CD4-positive, alpha-beta memory T cell (primary cell): ENCODE data around the gene CDC14B. TPM values are rescaled to one million over a fixed set of nuclear protein-coding genes. Genes with fewer than 3 reads are reported as not detected.
"Not testable (repeated sequence)": the region's sequence is repeated elsewhere in the genome, so short reads cannot be mapped to it uniquely, and the experiment has no call there.

Source experiments
- CTCF ChIA-PET: fragments of 350-600 bp; sonication (Branson Sonifier 250); formaldehyde crosslinking; loops from one replicate; lab custom pipeline; 2021; ENCODE audit warnings: inconsistent platforms; ENCODE audit not compliant: partially characterized antibody; lab: Charles Lee
- POLR2A ChIA-PET: fragments of 350-600 bp; sonication (Branson Sonifier 250); formaldehyde crosslinking; loops from one replicate; lab custom pipeline; 2021; ENCODE audit not compliant: partially characterized antibody; lab: Charles Lee
- DNase-seq, 5 donors: peaks; one replicate each; pipeline versions ENCODE4 v3.0.0 to v3.0.0-alpha.2; 2020 to 2022; ENCODE audit warnings: mixed read lengths in 1 of 5
- H3K27ac ChIP-seq: one replicate; pipeline ENCODE4 v1.7.0; 2013; ENCODE audit warnings: low read depth, low read length
- H3K27me3 ChIP-seq: 2 replicates; pipeline ENCODE4 v1.7.0; 2013; ENCODE audit warnings: mild to moderate bottlenecking, low read length, moderate library complexity; ENCODE audit not compliant: insufficient read depth
- H3K36me3 ChIP-seq: 2 replicates; pipeline ENCODE4 v1.7.0; 2013; ENCODE audit warnings: mild to moderate bottlenecking, low read length, moderate library complexity; ENCODE audit not compliant: insufficient read depth
- H3K4me1 ChIP-seq: 2 replicates; pipeline ENCODE4 v1.7.0; 2013; ENCODE audit warnings: mild to moderate bottlenecking, low read length, moderate library complexity; ENCODE audit not compliant: insufficient read depth
- H3K4me3 ChIP-seq, 2 donors: one replicate each; pipeline ENCODE4 v1.7.0; 2013; ENCODE audit warnings: low read length in 2 of 2, mild to moderate bottlenecking in 1 of 2
- H3K9me3 ChIP-seq, 2 donors: one replicate each; pipeline ENCODE4 v1.7.0; 2013; ENCODE audit warnings: low read length in 2 of 2, control low read depth in 1 of 2; ENCODE audit not compliant: control insufficient read depth in 1 of 2
- H3K27ac Mint-ChIP-seq, 7 donors: one replicate each; pipeline ENCODE4 v1.8.0; 2020 to 2021; ENCODE audit warnings: mixed read lengths in 7 of 7, mild to moderate bottlenecking in 6 of 7, inconsistent platforms in 3 of 7, moderate library complexity in 3 of 7
- H3K27me3 Mint-ChIP-seq, 2 donors: one replicate each; pipeline ENCODE4 v1.8.0; 2020 to 2021; ENCODE audit warnings: mixed read lengths in 2 of 2
- H3K36me3 Mint-ChIP-seq, 2 donors: one replicate each; pipeline ENCODE4 v1.8.0; 2020 to 2021; ENCODE audit warnings: mixed read lengths in 2 of 2, inconsistent platforms in 1 of 2, mild to moderate bottlenecking in 1 of 2
- H3K4me1 Mint-ChIP-seq, 4 donors: one replicate each; pipeline ENCODE4 v1.8.0; 2020 to 2021; ENCODE audit warnings: mixed read lengths in 4 of 4, mild to moderate bottlenecking in 1 of 4
- H3K4me3 Mint-ChIP-seq, 8 donors: one replicate each; pipeline ENCODE4 v1.8.0; 2020 to 2021; ENCODE audit warnings: mixed read lengths in 8 of 8, mild to moderate bottlenecking in 7 of 8, moderate library complexity in 6 of 8, inconsistent platforms in 3 of 8
- H3K9me3 Mint-ChIP-seq, 8 donors: one replicate each; pipeline ENCODE4 v1.8.0; 2020 to 2021; ENCODE audit warnings: mixed read lengths in 8 of 8, mild to moderate bottlenecking in 5 of 8, inconsistent platforms in 3 of 8, moderate library complexity in 1 of 8
- intact Hi-C: fragments of 100-400 bp; cut with micrococcal nuclease; formaldehyde crosslinking; loops from one replicate; pipeline ENCODE4 v1.15.1; 2023
- polyA plus RNA-seq, 2 donors: library from polyadenylated mRNA; unstranded; fragments of 300-500 nt; fragmentation: Illumina TruSeq; gene quantifications; one replicate each; pipeline ENCODE4 v1.2.3, GENCODE V29; 2021
- total RNA-seq, 2 experiments: library from RNA; stranded (reverse); gene quantifications; one replicate each; pipeline ENCODE4 v1.2.3, GENCODE V29; 2021

Gene CDC14B
- total and polyA plus RNA-seq, 4 experiments from 2014 or later = 10.6 to 17.1 (median 13.3) TPM

DNA sequence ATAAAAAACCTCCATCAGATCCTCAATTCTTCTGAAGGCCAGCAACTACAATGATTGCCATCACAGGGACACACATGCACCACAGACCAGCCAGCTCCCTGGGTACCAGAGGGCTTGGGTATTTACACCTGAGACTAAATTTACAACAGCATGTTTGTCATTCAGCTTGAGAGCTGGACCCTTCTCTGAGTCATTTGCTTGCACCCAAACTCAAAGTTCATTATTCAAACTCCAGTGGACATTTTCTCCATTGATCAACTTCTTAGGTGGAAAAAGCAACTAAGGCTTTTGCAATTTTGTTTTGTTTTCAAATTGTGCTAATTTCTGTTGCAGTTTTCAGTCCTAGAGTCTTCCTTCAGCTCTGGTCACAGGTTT, 116.3 kb downstream of the CDC14B start:
- CTCF ChIA-PET, H3K9me3 Mint-ChIP-seq, POLR2A ChIA-PET, H3K27me3 Mint-ChIP-seq, H3K36me3 ChIP-seq, H3K27ac ChIP-seq, H3K4me1 Mint-ChIP-seq, H3K9me3 ChIP-seq, DNase-seq, H3K4me3 ChIP-seq, H3K27me3 ChIP-seq, H3K27ac Mint-ChIP-seq, H3K4me1 ChIP-seq, H3K4me3 Mint-ChIP-seq, intact Hi-C loops: not testable (repeated sequence)
- H3K36me3 Mint-ChIP-seq = peaks cover 8 to 23% of the 10 kb centered on the region in 2 donors

DNA sequence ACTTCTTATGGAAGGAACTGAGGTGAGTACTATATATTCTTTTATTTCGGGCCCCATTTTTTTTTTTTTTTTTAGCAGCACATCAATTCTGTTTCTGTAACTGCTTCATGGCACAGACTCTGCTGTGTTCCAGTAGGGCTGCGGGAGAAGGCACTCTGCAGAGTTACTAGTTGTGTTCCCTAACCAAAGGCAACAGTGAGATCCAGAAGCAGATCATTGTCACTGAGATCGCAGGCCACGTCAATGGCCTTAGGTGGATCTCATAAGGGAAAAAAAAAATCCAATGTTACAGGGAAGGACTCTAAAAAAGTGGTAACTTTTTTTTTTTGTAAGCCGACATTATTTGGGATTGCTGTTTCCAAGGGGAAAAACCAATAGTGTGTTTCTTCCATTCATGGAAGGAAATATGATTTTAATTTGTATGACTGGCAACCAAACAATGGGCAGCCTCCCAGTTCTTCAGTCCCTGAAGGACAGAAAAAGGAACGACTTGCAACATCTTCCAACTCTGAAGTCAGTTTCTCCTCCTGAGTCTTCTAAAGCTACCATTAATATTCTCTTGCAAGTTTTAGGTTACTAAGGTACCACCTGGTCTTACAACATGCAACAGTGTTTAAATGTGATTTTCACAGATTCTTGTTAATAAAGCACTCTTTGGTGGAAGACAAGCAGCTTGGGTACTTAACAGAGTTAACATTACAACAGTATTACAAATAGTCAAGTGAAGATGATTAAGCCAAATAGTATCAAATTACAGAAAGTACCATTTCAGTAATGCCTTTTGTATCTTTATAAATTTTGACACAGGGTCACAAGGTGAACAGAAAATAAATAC, 116.9 kb downstream of the CDC14B start:
- DNase-seq = no peak
- Histone ChIP-seq H3K9me3 (no peaks in the 10 kb centered on the region), H3K4me3 (no peak overlapping the region), H3K27me3 (no peaks in the 10 kb centered on the region), H3K36me3 (no peaks in the 10 kb centered on the region), H3K4me1 (no peaks in the 10 kb centered on the region), H3K27ac (no peak overlapping the region)
- CTCF ChIA-PET = no interaction called here
- no peaks in the 10 kb centered on the region for H3K27me3 Mint-ChIP-seq
- intact Hi-C loops = no loop called here
- H3K9me3 Mint-ChIP-seq = no peaks in the 10 kb centered on the region
- H3K27ac Mint-ChIP-seq = no peak overlapping the region
- no peaks in the 10 kb centered on the region for H3K4me1 Mint-ChIP-seq
- H3K36me3 Mint-ChIP-seq = peaks cover 8 to 20% of the 10 kb centered on the region in 2 donors
- H3K4me3 Mint-ChIP-seq = no peak overlapping the region
- POLR2A ChIA-PET = no interaction called here

DNA sequence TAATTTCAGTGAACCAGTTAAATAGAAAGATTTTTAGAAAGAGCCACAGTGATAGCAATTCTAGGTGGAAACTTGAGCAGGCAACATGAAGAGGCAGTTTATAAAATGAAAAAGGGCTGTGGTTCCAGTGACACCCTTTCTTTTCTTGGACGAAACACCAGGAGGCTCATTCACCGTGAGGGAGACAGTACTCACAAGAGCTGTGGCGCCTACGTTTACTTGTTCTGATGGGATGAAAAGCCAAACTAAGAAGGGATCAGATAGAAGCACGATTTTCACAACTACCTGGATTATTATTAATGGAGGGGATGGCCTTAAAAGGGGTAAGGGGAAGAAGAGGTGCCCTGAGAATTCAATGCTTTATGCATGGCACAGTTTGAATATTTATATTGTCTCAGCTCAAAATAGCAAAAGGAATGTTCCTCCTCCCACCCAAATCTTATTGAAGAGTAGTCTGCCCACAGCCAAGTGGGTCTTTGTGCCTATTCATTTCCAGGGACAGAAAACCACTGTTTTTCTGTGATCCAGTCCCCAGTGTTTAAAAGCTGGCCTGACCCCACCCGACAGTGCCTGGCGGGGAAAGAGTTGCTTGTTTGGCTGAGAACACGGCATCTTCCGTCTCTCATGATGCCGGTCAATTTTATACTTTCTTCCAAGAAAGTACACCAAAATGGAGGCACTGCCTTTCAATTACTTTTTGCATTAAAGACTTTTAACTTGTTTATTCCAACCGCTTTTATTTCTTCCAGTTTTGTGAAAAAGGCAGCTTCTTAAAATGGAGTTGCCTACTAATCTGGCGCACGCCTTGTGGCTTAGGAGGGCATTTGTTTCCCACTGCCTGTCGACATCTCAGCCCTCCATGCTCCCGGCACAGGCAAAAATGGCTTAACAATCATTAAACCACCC, 117.8 kb downstream of the CDC14B start:
- H3K27ac ChIP-seq = no peak overlapping the region
- POLR2A ChIA-PET = no interaction called here
- Mint-ChIP-seq H3K4me3 (no peak overlapping the region), H3K27me3 (no peaks in the 10 kb centered on the region), H3K4me1 (no peaks in the 10 kb centered on the region), H3K9me3 (no peaks in the 10 kb centered on the region), H3K36me3 (peaks cover 8 to 20% of the 10 kb centered on the region in 2 donors), H3K27ac (no peak overlapping the region)
- CTCF ChIA-PET = no interaction called here
- H3K4me1 ChIP-seq = no peaks in the 10 kb centered on the region
- no peaks in the 10 kb centered on the region for H3K36me3 ChIP-seq
- H3K27me3 ChIP-seq = no peaks in the 10 kb centered on the region
- H3K9me3 ChIP-seq = no peaks in the 10 kb centered on the region
- no peak for DNase-seq
- intact Hi-C loops = no loop called here
- H3K4me3 ChIP-seq = no peak overlapping the region

DNA sequence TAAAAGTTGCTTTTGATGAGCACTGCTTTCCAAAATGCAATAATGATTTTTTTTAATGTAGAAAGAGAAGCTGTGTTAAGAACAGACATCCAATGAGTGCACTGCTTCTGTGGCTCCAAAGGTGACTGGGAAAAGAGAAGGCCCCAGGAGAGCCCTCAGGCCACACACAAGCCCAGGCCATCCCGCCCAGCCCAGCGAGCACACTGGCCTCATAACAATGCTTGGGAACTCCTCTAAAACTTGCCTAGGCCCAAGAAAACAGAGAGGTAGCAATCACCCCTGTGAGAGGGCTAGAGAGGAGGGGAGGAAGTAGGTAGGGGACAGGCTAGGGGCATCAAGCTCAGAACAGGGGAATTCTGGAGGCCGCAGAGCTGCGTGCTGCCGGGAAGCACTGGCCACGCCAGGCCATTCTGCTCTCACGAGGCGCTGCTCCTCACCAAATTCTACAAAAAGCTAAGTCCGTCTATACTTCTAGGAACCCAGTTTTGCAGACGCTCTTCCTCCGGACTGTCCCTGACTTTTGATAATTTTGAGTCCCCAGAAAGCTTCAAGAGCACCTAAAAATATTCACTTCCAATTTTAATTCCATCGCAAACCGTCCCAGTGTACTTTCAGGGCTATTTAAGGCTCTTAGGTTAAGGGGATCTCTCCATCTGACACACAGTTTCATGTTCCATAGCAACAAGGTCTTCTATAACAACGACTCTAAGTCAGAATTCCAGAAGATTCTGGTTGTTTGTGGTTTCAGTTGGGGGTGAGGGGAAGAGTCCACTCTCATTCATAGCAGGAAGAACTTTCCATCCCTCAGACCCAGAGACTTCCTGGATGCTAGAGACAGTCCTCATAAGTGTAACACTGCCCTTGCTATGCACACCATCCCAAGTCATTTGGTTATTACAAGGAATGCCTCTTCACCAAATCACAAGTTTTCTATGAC, 118.7 kb downstream of the CDC14B start:
- no peak overlapping the region for H3K4me3 Mint-ChIP-seq
- intact Hi-C loops = no loop called here
- H3K4me1 ChIP-seq = no peaks in the 10 kb centered on the region

DNA sequence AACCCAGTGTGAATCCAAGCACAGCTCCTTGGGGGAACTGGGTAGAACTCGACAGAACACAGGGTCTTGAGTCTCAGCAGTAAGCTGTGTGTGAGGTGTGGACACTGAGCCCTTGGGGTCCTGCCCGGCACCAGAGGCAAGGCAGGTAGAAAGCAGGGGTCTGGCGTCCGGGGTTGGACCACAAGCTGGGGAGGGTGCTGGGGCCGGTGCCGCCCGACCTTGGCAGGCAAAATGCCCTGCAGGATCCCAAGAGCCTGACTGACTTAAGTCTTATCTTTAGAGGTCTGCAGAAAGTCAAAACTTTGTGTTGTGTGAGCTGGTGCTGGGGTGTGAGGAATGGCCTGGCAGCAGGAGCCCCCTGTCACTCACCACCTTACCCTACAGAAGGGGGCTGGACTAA, 120.4 kb downstream of the CDC14B start:
- ChIA-PET POLR2A (interaction anchor here (1.7 kb wide), 1 partner anchor 49 kb away, joined by 4 read pairs; the partner anchor contains the start of gene HABP4), CTCF (no interaction called here)
- H3K27ac ChIP-seq = no peak overlapping the region
- no peaks in the 10 kb centered on the region for H3K9me3 Mint-ChIP-seq
- intact Hi-C loops = no loop called here
- H3K9me3 ChIP-seq = no peaks in the 10 kb centered on the region
- H3K36me3 ChIP-seq = no peaks in the 10 kb centered on the region
- H3K27me3 ChIP-seq = no peaks in the 10 kb centered on the region
- peaks cover 0 to 2% (median 0%) of the 10 kb centered on the region in 4 donors for H3K4me1 Mint-ChIP-seq
- no peaks in the 10 kb centered on the region for H3K27me3 Mint-ChIP-seq
- DNase-seq = no peak
- no peak overlapping the region for H3K4me3 ChIP-seq
- H3K4me1 ChIP-seq = no peaks in the 10 kb centered on the region
- H3K36me3 Mint-ChIP-seq = peaks cover 9 to 13% of the 10 kb centered on the region in 2 donors
- H3K4me3 Mint-ChIP-seq = no peak overlapping the region
- H3K27ac Mint-ChIP-seq = no peak overlapping the region

More for the DNA sequence above, 118.7 kb downstream of the CDC14B start:
- no peak overlapping the region for H3K27ac Mint-ChIP-seq
- Histone ChIP-seq H3K36me3 (no peaks in the 10 kb centered on the region), H3K27ac (no peak overlapping the region), H3K9me3 (no peaks in the 10 kb centered on the region), H3K4me3 (no peak overlapping the region), H3K27me3 (no peaks in the 10 kb centered on the region)
- H3K9me3 Mint-ChIP-seq = no peaks in the 10 kb centered on the region
- H3K27me3 Mint-ChIP-seq = no peaks in the 10 kb centered on the region
- H3K36me3 Mint-ChIP-seq = peaks cover 8 to 20% of the 10 kb centered on the region in 2 donors
- no peaks in the 10 kb centered on the region for H3K4me1 Mint-ChIP-seq
- POLR2A ChIA-PET = no interaction called here
- CTCF ChIA-PET = no interaction called here
- no peak for DNase-seq

DNA sequence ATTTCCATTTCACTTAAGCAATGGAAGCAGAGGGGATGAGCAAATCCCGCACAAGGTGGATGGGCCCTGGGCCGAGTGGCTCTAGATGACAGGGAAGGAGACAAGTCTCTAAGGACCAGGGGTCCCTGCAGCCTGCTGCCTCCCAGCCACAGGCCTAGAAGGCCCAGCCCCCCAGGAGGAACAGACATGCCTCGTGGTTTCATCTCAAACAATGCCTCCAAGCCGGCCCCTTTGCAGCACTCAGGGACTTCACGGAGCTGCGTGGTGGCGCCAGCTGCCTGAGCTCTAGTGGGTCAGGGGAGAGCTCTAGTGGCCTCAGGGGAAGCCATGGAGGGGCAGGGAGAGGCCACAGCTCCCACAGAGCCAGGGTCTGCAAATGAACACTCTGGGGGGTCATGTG, 120.8 kb downstream of the CDC14B start:
- Histone ChIP-seq H3K36me3 (no peaks in the 10 kb centered on the region), H3K4me1 (no peaks in the 10 kb centered on the region), H3K27ac (no peak overlapping the region), H3K27me3 (no peaks in the 10 kb centered on the region), H3K4me3 (no peak overlapping the region), H3K9me3 (no peaks in the 10 kb centered on the region)
- POLR2A ChIA-PET = interaction anchor here (1.1 to 1.7 kb wide), 2 partner anchors 49 to 80 kb away, joined by 3 to 4 read pairs; partner anchors contain the start of gene HABP4
- H3K4me3 Mint-ChIP-seq = no peak overlapping the region
- DNase-seq = no peak
- peak overlapping the region in 1 of 7 donors; percentile 30 for H3K27ac Mint-ChIP-seq
- H3K4me1 Mint-ChIP-seq = peaks cover 0 to 4% (median 0%) of the 10 kb centered on the region in 4 donors
- CTCF ChIA-PET = no interaction called here
- H3K27me3 Mint-ChIP-seq = no peaks in the 10 kb centered on the region
- intact Hi-C loops = no loop called here
- H3K9me3 Mint-ChIP-seq = no peaks in the 10 kb centered on the region
- H3K36me3 Mint-ChIP-seq = peaks cover 7 to 11% of the 10 kb centered on the region in 2 donors
